Activated CD4-positive, alpha-beta T cell treated with anti-CD3 and anti-CD28 coated beads for 1 hour (primary cell): ENCODE data around the gene PIGZ.
"Not testable (repeated sequence)": the region's sequence is repeated elsewhere in the genome, so short reads cannot be mapped to it uniquely, and the experiment has no call there.

Experiments used
- DNase-seq: peaks from one replicate; pipeline ENCODE4 v3.0.0-alpha.2; 2020

The PIGZ gene

GRCh38 chr3:196948442-196949284 is 20.0 kb downstream of the PIGZ start:
- no peak for DNase-seq

- no peak for DNase-seq
Observed at GRCh38 chr3:196947860-196948441, 20.7 kb downstream of the PIGZ start.

- no peak for DNase-seq
Observed at GRCh38 chr3:196947136-196947859, 21.3 kb downstream of the PIGZ start.

GRCh38 chr3:196944037-196944790 is 24.4 kb downstream of the PIGZ start:
- DNase-seq, result not testable (repeated sequence)

GRCh38 chr3:196942915-196943277 is 25.7 kb downstream of the PIGZ start:
- no peak for DNase-seq

- DNase-seq, result peak; percentile 100
Observed at GRCh38 chr3:196942226-196942914, 26.3 kb downstream of the PIGZ start, which contains the start of gene NCBP2. NCBP2 (minus strand) TSS chr3:196942528; CDS start chr3:196942503, 25 bp downstream.

GRCh38 chr3:196941729-196942225 is 26.9 kb downstream of the PIGZ start:
- peak; percentile 52 for DNase-seq

GRCh38 chr3:196938576-196938975 is 30.1 kb downstream of the PIGZ start:
- no peak for DNase-seq

GRCh38 chr3:196938124-196938523 is 30.5 kb downstream of the PIGZ start:
- no peak for DNase-seq

GRCh38 chr3:196936288-196936687 is 32.3 kb downstream of the PIGZ start:
- DNase-seq, result no peak

GRCh38 chr3:196932600-196932999 is 36.0 kb downstream of the PIGZ start:
- no peak for DNase-seq

GRCh38 chr3:196931828-196932587 is 36.6 kb downstream of the PIGZ start:
- DNase-seq, result no peak

- DNase-seq, result no peak
Observed at GRCh38 chr3:196931157-196931556, 37.5 kb downstream of the PIGZ start.

- DNase-seq, result no peak
Observed at GRCh38 chr3:196927571-196928453, 40.8 kb downstream of the PIGZ start.

- no peak for DNase-seq
Observed at GRCh38 chr3:196920733-196921132, 47.9 kb downstream of the PIGZ start.

GRCh38 chr3:196918968-196919367 is 49.7 kb downstream of the PIGZ start:
- no peak for DNase-seq

GRCh38 chr3:196916995-196917394 is 51.6 kb downstream of the PIGZ start:
- no peak for DNase-seq

- DNase-seq, result no peak
Observed at GRCh38 chr3:196916221-196916620, 52.4 kb downstream of the PIGZ start.

GRCh38 chr3:196915375-196915774 is 53.3 kb downstream of the PIGZ start:
- no peak for DNase-seq

GRCh38 chr3:196914866-196915265 is 53.8 kb downstream of the PIGZ start:
- no peak for DNase-seq
